ENCODE measurements around the gene PLPP2.

PLPP2 gene

DNA sequence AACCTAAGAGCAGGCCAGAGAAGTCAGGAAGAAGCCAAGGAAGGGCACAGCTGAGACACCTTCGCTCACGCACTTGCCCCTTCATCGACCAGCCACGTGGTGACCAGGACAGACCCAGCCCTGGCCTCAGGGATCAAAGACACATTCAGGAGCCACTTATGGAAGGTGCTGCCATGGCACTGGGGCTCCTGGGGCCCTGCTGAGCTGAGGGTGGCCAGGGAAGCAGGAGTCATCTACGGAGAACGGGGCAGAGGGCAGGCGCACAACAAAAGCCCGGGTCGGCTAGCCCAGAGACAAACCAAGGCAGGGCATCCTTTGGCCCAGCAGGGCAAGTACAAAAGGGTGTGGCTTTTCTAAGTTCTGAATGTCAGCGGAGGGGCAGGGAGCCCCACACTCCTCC, 2.3 kb downstream of the PLPP2 start (continued):
- TF ChIP-seq, protein P1, sequence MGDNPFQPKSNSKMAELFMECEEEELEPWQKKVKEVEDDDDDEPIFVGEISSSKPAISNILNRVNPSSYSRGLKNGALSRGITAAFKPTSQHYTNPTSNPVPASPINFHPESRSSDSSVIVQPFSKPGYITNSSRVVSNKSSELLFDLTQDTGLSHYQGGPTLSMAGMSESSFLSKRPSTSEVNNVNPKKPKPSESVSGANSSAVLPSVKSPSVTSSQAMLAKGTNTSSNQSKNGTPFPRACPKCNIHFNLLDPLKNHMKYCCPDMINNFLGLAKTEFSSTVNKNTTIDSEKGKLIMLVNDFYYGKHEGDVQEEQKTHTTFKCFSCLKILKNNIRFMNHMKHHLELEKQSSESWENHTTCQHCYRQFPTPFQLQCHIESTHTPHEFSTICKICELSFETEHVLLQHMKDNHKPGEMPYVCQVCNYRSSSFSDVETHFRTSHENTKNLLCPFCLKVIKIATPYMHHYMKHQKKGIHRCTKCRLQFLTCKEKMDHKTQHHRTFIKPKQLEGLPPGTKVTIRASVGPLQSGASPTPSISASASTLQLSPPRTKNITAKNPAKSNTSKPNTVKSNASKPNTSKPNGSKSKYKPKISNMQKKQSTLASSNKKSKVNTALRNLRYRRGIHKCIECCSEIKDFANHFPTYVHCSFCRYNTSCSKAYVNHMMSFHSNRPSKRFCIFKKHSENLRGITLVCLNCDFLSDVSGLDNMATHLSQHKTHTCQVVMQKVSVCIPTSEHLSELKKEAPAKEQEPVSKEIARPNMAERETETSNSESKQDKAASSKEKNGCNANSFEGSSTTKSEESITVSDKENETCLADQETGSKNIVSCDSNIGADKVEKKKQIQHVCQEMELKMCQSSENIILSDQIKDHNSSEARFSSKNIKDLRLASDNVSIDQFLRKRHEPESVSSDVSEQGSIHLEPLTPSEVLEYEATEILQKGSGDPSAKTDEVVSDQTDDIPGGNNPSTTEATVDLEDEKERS (tag by site-specific recombination; IDR thresholded peaks at IDR 0.05), result no peak
- TF ChIP-seq ZNF76 (tag by site-specific recombination; IDR thresholded peaks at IDR 0.05; ENCODE audit: borderline replicate concordance, low read depth) (no peak), ZNF423 (tag by site-specific recombination; IDR thresholded peaks at IDR 0.05) (no peak)

DNA sequence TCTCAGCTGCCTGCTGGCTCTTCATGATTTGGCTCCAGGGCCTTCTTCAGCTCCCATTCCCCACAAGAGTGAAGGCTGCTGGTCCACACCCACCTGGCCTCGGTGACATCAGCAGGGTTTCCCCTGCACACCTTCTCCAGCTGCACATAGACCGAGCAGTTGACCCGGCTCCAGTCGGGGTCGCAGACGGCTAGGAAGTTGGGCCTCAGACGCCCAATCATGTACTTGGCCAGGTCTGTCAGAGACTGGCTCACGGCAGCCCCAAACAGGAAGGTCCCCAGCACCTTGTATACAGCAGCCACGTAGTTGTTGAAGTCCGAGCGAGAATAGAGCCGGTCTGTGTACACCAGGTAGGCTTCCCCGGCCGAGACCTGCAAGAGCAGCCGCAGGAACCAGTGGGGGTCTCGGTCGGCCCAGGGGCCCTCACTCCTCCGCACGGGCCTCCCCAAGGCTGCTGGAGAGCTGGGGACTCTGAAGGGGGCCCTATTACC, 3.8 kb downstream of the PLPP2 start:
- CTCF ChIA-PET, result interaction anchor here (0.6 to 1.2 kb wide), 5 partner anchors 9 to 936 kb away, joined by 3 to 5 read pairs (median 4); no protein-coding TSS in a partner anchor
- Histone ChIP-seq H3K4me3 (ENCODE audit: low read depth, low read length) (no peak overlapping the region), H3K27ac (ENCODE audit: extremely low read depth, low read depth, low read length) (no peak overlapping the region), H3K4me1 (ENCODE audit: control insufficient read depth, insufficient read depth, low read length) (no peaks in the 10 kb centered on the region; the same call in 1 of the 2 replicates), H3K36me3 (ENCODE audit: control insufficient read depth in 2 of 2, insufficient read depth in 1 of 2, low read length in 2 of 2) (no peaks in the 10 kb centered on the region; a peak in 1 of 3 replicates), H3K9me3 (ENCODE audit: control insufficient read depth, insufficient read depth, low read depth, low read length) (no peaks in the 10 kb centered on the region)
- TF ChIP-seq OSR2 (tag by site-specific recombination; IDR thresholded peaks at IDR 0.05) (no peak), GFI1B (tag by site-specific recombination; IDR thresholded peaks at IDR 0.05) (no peak)
- POLR2A ChIA-PET, result no interaction called here

DNA sequence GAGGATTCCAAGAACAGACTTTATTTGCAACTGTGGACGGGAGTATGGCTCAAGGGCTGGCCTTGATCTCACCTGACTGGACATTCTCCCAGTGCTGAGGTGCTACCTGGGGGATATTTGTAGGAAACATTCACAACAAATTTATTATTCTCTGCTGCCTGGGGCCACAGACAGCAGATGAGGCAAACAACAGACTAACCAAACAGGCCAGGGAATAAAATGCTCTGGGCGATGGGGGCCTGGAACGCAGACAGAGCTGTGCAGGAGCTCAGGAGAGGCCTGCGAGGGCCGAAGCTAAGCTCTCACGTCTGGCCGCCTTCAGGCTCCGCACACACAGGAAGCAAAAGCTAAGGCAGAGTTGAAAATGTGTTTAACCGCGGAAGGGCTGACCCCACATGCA, 7.8 kb downstream of the PLPP2 start:
- ChIA-PET CTCF (interaction anchor here (1.3 to 1.4 kb wide), 3 partner anchors 11 to 17 kb away, joined by 4 to 5 read pairs (median 4); no protein-coding TSS in a partner anchor), POLR2A (no interaction called here)
- TF ChIP-seq ZNF341 (tag by site-specific recombination; IDR thresholded peaks at IDR 0.05; ENCODE audit: low read depth), result no peak
- no peak for TF ChIP-seq GLIS2 (tag by site-specific recombination; IDR thresholded peaks at IDR 0.05)
- TF ChIP-seq WT1 (tag by site-specific recombination; IDR thresholded peaks at IDR 0.05), result no peak
- no peak for TF ChIP-seq ZNF248 (tag by site-specific recombination; IDR thresholded peaks at IDR 0.05)
- TF ChIP-seq, protein P2, sequence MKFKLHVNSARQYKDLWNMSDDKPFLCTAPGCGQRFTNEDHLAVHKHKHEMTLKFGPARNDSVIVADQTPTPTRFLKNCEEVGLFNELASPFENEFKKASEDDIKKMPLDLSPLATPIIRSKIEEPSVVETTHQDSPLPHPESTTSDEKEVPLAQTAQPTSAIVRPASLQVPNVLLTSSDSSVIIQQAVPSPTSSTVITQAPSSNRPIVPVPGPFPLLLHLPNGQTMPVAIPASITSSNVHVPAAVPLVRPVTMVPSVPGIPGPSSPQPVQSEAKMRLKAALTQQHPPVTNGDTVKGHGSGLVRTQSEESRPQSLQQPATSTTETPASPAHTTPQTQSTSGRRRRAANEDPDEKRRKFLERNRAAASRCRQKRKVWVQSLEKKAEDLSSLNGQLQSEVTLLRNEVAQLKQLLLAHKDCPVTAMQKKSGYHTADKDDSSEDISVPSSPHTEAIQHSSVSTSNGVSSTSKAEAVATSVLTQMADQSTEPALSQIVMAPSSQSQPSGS (tag by site-specific recombination; IDR thresholded peaks at IDR 0.05; ENCODE audit: low read depth), result no peak
- no peak for TF ChIP-seq ZNF530 (tag by site-specific recombination; IDR thresholded peaks at IDR 0.05; ENCODE audit: low read depth)
- TF ChIP-seq ZNF677 (tag by site-specific recombination; IDR thresholded peaks at IDR 0.05), result no peak
- TF ChIP-seq ZNF146 (tag by site-specific recombination; IDR thresholded peaks at IDR 0.05), result no peak
- no peak for TF ChIP-seq ZNF785 (tag by site-specific recombination; IDR thresholded peaks at IDR 0.05)
- no peak for TF ChIP-seq ZNF544 (tag by site-specific recombination; IDR thresholded peaks at IDR 0.05)
- TF ChIP-seq, protein P3, sequence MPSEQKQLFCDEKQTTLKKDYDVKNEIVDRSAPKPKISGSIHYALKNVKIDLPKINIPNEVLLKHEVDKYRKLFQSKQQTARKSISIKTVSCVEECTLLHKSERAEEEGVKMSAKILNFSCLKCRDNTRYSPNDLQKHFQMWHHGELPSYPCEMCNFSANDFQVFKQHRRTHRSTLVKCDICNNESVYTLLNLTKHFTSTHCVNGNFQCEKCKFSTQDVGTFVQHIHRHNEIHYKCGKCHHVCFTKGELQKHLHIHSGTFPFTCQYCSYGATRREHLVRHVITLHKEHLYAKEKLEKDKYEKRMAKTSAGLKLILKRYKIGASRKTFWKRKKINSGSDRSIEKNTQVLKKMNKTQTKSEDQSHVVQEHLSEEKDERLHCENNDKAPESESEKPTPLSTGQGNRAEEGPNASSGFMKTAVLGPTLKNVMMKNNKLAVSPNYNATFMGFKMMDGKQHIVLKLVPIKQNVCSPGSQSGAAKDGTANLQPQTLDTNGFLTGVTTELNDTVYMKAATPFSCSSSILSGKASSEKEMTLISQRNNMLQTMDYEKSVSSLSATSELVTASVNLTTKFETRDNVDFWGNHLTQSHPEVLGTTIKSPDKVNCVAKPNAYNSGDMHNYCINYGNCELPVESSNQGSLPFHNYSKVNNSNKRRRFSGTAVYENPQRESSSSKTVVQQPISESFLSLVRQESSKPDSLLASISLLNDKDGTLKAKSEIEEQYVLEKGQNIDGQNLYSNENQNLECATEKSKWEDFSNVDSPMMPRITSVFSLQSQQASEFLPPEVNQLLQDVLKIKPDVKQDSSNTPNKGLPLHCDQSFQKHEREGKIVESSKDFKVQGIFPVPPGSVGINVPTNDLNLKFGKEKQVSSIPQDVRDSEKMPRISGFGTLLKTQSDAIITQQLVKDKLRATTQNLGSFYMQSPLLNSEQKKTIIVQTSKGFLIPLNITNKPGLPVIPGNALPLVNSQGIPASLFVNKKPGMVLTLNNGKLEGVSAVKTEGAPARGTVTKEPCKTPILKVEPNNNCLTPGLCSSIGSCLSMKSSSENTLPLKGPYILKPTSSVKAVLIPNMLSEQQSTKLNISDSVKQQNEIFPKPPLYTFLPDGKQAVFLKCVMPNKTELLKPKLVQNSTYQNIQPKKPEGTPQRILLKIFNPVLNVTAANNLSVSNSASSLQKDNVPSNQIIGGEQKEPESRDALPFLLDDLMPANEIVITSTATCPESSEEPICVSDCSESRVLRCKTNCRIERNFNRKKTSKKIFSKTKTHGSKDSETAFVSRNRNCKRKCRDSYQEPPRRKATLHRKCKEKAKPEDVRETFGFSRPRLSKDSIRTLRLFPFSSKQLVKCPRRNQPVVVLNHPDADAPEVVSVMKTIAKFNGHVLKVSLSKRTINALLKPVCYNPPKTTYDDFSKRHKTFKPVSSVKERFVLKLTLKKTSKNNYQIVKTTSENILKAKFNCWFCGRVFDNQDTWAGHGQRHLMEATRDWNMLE (tag by site-specific recombination; conservative IDR thresholded peaks at IDR 0.05; ENCODE audit: low read depth), result no peak
- no peak for TF ChIP-seq HOXD13 (CRISPR knock-in tag; IDR thresholded peaks at IDR 0.05; ENCODE audit: borderline replicate concordance)
- H3K36me3 ChIP-seq (ENCODE audit: control insufficient read depth in 2 of 2, insufficient read depth in 1 of 2, low read length in 2 of 2), result no peaks in the 10 kb centered on the region; a peak in 1 of 3 replicates
- no peak overlapping the region for H3K4me3 ChIP-seq (ENCODE audit: low read depth, low read length)
- no peaks in the 10 kb centered on the region for H3K9me3 ChIP-seq (ENCODE audit: control insufficient read depth, insufficient read depth, low read depth, low read length)
- no peak overlapping the region for H3K27ac ChIP-seq (ENCODE audit: extremely low read depth, low read depth, low read length)
- no peaks in the 10 kb centered on the region for H3K4me1 ChIP-seq (ENCODE audit: control insufficient read depth, insufficient read depth, low read length)
